Neural progenitor cell (in vitro differentiated cells): ENCODE results near the gene TUBB8.

Experiments used
- CTCF ChIP-seq: fragments of 200-600 bp; sonication (generic); IDR thresholded peaks from 2 replicates; pipeline ENCODE4 v1.5.1; 2017; ENCODE audit warnings: antibody characterized with exemption, mild to moderate bottlenecking
- EZH2 ChIP-seq: fragments of 200-600 bp; sonication (generic); IDR thresholded peaks from 2 replicates; pipeline ENCODE4 v1.6.1; 2017; ENCODE audit warnings: antibody characterized with exemption, mild to moderate bottlenecking, moderate library complexity
- EZH2phosphoT487 ChIP-seq: fragments of 200-600 bp; sonication (generic); IDR thresholded peaks from 2 replicates; pipeline ENCODE4 v1.6.1; 2017; ENCODE audit warnings: antibody characterized with exemption

- TF ChIP-seq EZH2 (no peak), CTCF (no peak), EZH2phosphoT487 (no peak)
Observed at GRCh38 chr10:88253-88652, 39.2 kb upstream of the TUBB8 start.
